HFFc6 (cell line): ENCODE results near the gene SH3BGRL3. TPM values are rescaled to one million over a fixed set of nuclear protein-coding genes. Genes with fewer than 3 reads are reported as not detected.

Experiments used
- DNase-seq: peaks from one replicate; pipeline ENCODE4 v3.0.0-alpha.2; 2018
- H3K27ac Mint-ChIP-seq: 2 replicates; pipeline ENCODE4 v1.8.0; 2020; ENCODE audit warnings: mild to moderate bottlenecking, mixed read lengths
- H3K27me3 Mint-ChIP-seq: 2 replicates; pipeline ENCODE4 v1.8.0; 2021; ENCODE audit warnings: mild to moderate bottlenecking, moderate library complexity, mixed read lengths; ENCODE audit not compliant: insufficient read depth
- H3K36me3 Mint-ChIP-seq: 2 replicates; pipeline ENCODE4 v1.8.0; 2021; ENCODE audit warnings: low read depth, mixed read lengths
- H3K4me1 Mint-ChIP-seq: 2 replicates; pipeline ENCODE4 v1.8.0; 2020; ENCODE audit warnings: low read depth, mixed read lengths
- H3K4me3 Mint-ChIP-seq: 2 replicates; pipeline ENCODE4 v1.8.0; 2020; ENCODE audit warnings: mild to moderate bottlenecking, moderate library complexity, mixed read lengths
- H3K9me3 Mint-ChIP-seq: 2 replicates; pipeline ENCODE4 v1.8.0; 2020; ENCODE audit warnings: mild to moderate bottlenecking, mixed read lengths
- total RNA-seq, 6 experiments: library from RNA; stranded (reverse); fragmentation: NEBNext Ultra II Directional; extraction: Animal tissue kit (Norgen Biotek cat#: 25700); gene quantifications; 2 replicates in 1 of 6; 3 replicates in 5 of 6; pipeline ENCODE4 v1.2.3, GENCODE V29; 2021
- TF ChIP-seq, protein P1 (sequence below): fragments of 200-600 bp; sonication (generic); IDR thresholded peaks from 2 replicates; pipeline ENCODE4 v1.5.0; 2021; ENCODE audit warnings: antibody characterized with exemption, mild to moderate bottlenecking

The SH3BGRL3 gene
- total RNA-seq, 6 experiments from 2014 or later, result 731 to 914 (median 779) TPM

DNA sequence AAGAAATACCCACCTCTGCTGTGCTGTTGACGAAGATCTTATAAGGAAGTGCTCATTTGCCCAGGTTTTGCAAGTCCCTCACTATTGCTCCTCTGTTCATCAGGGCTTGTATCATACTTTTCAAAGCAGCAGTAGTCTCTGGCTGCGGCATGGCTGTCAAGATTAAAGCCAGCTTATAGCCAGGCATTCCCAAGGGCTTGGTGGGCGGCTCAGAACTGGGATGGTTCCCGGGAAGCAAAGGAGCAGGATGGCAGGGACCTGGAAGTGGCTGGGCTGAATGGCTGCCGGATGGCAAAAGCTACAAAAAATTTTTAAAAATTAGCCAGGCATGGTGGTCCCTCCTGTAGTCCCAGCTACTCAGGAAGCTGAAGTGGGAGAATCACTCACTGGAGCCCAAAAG, 16.7 kb upstream of the SH3BGRL3 start:
- H3K36me3 Mint-ChIP-seq, result peaks cover 16% of the 10 kb centered on the region
- H3K27me3 Mint-ChIP-seq, result 0 out of 2 replicates have a peak, but pooled peaks cover 1% of the 10 kb centered on the region
- H3K4me1 Mint-ChIP-seq, result peaks cover 6% of the 10 kb centered on the region; the same call in 1 of the 2 replicates
- DNase-seq, result no peak
- H3K27ac Mint-ChIP-seq, result no peak overlapping the region
- no peak overlapping the region for H3K4me3 Mint-ChIP-seq
- TF ChIP-seq, protein P1, sequence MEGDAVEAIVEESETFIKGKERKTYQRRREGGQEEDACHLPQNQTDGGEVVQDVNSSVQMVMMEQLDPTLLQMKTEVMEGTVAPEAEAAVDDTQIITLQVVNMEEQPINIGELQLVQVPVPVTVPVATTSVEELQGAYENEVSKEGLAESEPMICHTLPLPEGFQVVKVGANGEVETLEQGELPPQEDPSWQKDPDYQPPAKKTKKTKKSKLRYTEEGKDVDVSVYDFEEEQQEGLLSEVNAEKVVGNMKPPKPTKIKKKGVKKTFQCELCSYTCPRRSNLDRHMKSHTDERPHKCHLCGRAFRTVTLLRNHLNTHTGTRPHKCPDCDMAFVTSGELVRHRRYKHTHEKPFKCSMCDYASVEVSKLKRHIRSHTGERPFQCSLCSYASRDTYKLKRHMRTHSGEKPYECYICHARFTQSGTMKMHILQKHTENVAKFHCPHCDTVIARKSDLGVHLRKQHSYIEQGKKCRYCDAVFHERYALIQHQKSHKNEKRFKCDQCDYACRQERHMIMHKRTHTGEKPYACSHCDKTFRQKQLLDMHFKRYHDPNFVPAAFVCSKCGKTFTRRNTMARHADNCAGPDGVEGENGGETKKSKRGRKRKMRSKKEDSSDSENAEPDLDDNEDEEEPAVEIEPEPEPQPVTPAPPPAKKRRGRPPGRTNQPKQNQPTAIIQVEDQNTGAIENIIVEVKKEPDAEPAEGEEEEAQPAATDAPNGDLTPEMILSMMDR, result no peak
- peaks cover 3% of the 10 kb centered on the region for H3K9me3 Mint-ChIP-seq

DNA sequence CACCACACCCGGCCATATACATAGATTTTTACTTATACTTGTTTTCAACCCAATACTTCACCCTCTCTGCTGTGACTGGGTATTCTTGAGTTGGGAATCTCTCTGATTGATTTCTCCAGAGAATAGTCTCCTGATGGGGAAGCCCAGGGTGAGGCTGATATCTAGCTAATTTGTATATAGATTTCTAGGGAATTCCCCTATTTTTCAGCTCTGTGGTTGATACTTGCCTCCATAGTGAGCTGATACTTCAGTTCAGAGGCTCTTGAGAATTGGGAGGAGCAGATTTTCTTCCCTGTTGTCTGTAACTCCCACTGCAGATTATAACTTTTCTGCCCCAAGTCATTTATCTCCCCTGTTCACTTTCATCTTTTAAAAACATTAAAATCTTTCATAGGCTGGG, 14.5 kb upstream of the SH3BGRL3 start:
- Mint-ChIP-seq H3K27ac (no peak overlapping the region), H3K27me3 (0 out of 2 replicates have a peak, but pooled peaks cover 1% of the 10 kb centered on the region), H3K4me1 (peaks cover 6% of the 10 kb centered on the region; the same call in 1 of the 2 replicates), H3K9me3 (peaks cover 18% of the 10 kb centered on the region), H3K4me3 (no peak overlapping the region), H3K36me3 (peaks cover 28% of the 10 kb centered on the region)
- TF ChIP-seq, protein P1, result no peak
- DNase-seq, result no peak

DNA sequence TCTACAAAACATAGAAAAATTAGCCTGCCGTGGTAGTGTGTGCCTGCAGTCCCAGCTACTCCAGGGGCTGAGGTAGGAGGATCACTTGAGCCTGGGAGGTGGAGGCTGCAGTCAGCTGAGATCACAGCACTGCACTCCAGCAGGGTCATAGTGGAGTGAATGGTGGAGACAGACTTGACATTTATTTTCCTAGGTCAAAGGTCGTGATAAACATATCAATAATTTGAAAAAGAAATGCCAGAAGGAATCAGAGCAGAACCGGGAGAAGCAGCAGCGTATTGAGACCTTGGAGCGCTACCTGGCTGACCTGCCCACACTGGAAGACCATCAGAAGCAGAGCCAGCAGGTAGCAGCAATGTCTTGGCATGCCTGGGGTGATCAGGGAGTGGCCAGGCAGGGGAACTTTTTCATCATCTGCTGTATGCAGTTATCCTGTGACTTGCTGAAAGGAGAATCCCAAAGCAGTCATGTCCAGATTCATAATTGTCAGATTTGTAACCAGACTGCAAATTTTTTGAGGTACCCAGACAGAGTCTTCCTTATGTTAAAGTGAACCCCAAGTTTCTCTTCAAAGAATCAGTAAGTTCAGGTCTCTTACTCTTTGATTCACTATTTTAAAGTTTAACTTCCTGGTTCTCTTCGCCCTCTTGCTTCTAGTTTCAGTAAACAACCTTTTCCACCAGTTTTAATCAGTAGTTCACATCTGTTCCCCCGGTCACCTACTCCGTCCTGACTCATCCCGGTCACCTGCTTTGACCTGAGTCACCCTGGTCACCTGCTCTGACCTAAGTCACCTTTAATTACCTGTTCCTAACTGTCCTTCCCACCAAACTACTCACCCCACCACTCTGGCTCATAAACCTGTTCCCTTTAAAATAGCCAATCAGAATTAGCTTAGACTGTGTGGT, 11.3 kb upstream of the SH3BGRL3 start:
- DNase-seq, result no peak
- Mint-ChIP-seq H3K27ac (no peak overlapping the region), H3K4me3 (no peak overlapping the region), H3K36me3 (peaks cover 35% of the 10 kb centered on the region), H3K9me3 (peaks cover 18% of the 10 kb centered on the region), H3K27me3 (0 out of 2 replicates have a peak, but pooled peaks cover 1% of the 10 kb centered on the region), H3K4me1 (peaks cover 6% of the 10 kb centered on the region; the same call in 1 of the 2 replicates)
- TF ChIP-seq, protein P1, result no peak

DNA sequence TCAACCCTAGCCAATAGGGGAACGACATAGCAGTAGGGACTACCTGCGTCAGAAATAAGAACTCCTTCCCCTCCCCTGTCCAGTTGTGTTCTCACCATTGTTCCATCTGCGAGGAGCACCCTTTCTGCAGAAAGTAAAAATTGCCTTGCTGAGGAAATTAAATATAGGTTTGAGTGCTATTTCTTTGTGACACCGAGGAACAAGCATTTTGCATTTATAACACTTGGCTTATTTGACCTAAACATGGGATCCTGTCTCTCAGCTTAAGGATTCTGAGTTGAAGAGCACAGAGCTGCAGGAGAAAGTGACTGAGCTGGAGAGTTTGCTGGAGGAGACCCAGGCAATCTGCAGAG, 10.7 kb upstream of the SH3BGRL3 start:
- Mint-ChIP-seq H3K4me3 (no peak overlapping the region), H3K9me3 (peaks cover 18% of the 10 kb centered on the region), H3K4me1 (peaks cover 11% of the 10 kb centered on the region), H3K27me3 (0 out of 2 replicates have a peak, but pooled peaks cover 1% of the 10 kb centered on the region), H3K27ac (no peak overlapping the region), H3K36me3 (peaks cover 37% of the 10 kb centered on the region)
- TF ChIP-seq, protein P1, result no peak
- no peak for DNase-seq

DNA sequence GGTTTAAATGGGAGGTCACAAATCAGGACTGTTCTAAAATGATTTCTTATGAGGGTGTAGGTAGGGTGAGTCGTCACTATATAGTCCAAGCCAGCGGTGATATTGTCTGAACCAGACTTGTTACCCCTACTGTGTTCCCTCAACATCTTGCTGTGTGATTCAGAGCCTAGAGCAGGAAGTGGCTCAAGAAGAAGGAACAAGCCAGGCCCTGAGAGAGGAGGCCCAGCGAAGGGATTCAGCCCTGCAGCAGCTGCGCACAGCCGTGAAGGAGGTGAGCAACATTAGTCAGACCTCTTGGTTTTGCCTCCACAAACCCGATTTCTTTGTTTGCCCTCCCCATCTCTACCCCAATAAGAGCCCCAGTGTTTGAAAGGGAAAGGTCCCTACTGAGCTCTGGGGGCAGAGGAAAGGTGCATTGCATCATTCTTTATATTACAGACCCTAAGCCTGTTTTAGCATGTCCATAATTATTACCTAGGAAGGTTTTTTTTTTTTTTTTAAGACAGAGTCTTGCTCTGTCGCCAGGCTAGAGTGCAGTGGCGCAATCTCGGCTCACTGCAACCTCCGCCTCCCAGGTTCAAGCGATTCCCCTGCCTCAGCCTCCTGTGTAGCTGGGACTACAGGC, 5.0 kb upstream of the SH3BGRL3 start:
- DNase-seq, result peak; percentile 45
- TF ChIP-seq, protein P1, result no peak
- Mint-ChIP-seq H3K36me3 (peaks cover 30% of the 10 kb centered on the region), H3K9me3 (no peaks in the 10 kb centered on the region), H3K4me1 (peaks cover 60% of the 10 kb centered on the region), H3K4me3 (peak overlapping the region; percentile 70), H3K27me3 (peaks cover 1% of the 10 kb centered on the region), H3K27ac (peak overlapping the region; percentile 97)
